NB4 (cell line): Measurements from ENCODE around the gene FAM53B.

ENCODE experiments used
- CTCF ChIP-seq: IDR thresholded peaks from one replicate; pipeline ENCODE4 v1.5.1; 2012; ENCODE audit warnings: low read depth, low read length
- MYC ChIP-seq: IDR thresholded peaks from 2 replicates; pipeline ENCODE4 v1.6.1; 2011; ENCODE audit warnings: low read depth, low read length

- TF ChIP-seq CTCF (no peak), MYC (no peak)
These were observed 104.1 kb downstream of the FAM53B start for GRCh38 chr10:124640056-124640455.
